Lower leg skin (tissue), 3 donors: Measurements from ENCODE around the gene ZNF367.

Source experiments
- POLR2A ChIP-seq, 2 donors: fragments of 450-650 bp; IDR thresholded peaks; one replicate each; pipeline ENCODE4 v1.6.1; 2016 to 2017; ENCODE audit warnings: antibody characterized with exemption in 2 of 2, mild to moderate bottlenecking in 1 of 2, moderate library complexity in 1 of 2
- TF ChIP-seq, protein P1 (sequence below), 3 donors: fragments of 450-650 bp; IDR thresholded peaks; one replicate each; pipeline ENCODE4 v1.5.1; 2016; ENCODE audit warnings: antibody characterized with exemption in 3 of 3, mild to moderate bottlenecking in 3 of 3, moderate library complexity in 2 of 3

DNA sequence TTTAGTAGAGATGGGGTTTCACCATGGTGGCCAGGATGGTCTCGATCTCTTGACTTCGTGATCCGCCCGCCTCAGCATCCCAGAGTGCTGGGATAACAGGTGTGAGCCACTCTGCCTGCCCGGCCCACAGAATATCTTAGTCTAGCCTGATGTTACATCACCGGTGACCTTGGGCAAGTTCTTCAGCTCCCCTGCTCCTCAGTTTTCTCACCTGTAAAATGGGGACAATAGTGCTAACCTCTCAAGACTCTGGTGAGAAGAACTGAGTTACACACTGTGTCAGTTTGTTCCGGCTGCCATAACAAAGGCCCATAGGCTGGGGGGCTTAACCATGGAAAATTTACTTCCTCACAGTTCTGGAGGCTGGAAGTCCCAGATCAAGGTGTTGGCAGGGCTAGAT, 19.3 kb upstream of the ZNF367 start:
- TF ChIP-seq, protein P1, sequence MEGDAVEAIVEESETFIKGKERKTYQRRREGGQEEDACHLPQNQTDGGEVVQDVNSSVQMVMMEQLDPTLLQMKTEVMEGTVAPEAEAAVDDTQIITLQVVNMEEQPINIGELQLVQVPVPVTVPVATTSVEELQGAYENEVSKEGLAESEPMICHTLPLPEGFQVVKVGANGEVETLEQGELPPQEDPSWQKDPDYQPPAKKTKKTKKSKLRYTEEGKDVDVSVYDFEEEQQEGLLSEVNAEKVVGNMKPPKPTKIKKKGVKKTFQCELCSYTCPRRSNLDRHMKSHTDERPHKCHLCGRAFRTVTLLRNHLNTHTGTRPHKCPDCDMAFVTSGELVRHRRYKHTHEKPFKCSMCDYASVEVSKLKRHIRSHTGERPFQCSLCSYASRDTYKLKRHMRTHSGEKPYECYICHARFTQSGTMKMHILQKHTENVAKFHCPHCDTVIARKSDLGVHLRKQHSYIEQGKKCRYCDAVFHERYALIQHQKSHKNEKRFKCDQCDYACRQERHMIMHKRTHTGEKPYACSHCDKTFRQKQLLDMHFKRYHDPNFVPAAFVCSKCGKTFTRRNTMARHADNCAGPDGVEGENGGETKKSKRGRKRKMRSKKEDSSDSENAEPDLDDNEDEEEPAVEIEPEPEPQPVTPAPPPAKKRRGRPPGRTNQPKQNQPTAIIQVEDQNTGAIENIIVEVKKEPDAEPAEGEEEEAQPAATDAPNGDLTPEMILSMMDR (IDR thresholded peaks at IDR 0.05) = no peak
- no peak for TF ChIP-seq POLR2A (IDR thresholded peaks at IDR 0.05)
